Peyer's patch (tissue), 4 donors: ENCODE data around the gene IGFBP7.

Source experiments
- CTCF ChIP-seq, 6 experiments: fragments of 450-650 bp in 4 of 6; fragments of 200-600 bp in 2 of 6; sonication (generic) in 1 of 6; IDR thresholded peaks; one replicate each; pipeline ENCODE4 v1.5.1; 2017 to 2019; ENCODE audit warnings: antibody characterized with exemption in 6 of 6, mild to moderate bottlenecking in 3 of 6, moderate library complexity in 1 of 6
- POLR2A ChIP-seq, 2 donors: fragments of 450-650 bp; IDR thresholded peaks; one replicate each; pipeline ENCODE4 v1.5.1; 2017; ENCODE audit warnings: antibody characterized with exemption in 2 of 2, mild to moderate bottlenecking in 2 of 2, moderate library complexity in 2 of 2

GRCh38 chr4:57124145-57124544 is 14.0 kb upstream of the IGFBP7 start:
- TF ChIP-seq CTCF (IDR thresholded peaks at IDR 0.05) (no peak), POLR2A (IDR thresholded peaks at IDR 0.05) (no peak)
